AG04449 (cell line): Measurements from ENCODE around the gene TMEM178B.
"Not testable (repeated sequence)": the region's sequence is repeated elsewhere in the genome, so short reads cannot be mapped to it uniquely, and the experiment has no call there.

ENCODE experiments used
- CTCF ChIA-PET: fragments of 350-600 bp; formaldehyde crosslinking; extraction: SDS; loops from one replicate; lab custom pipeline; 2021; ENCODE audit warnings: antibody characterized with exemption; lab: Yijun Ruan, JAX
- POLR2A ChIA-PET: fragments of 400-600, 350-600 bp; formaldehyde crosslinking; extraction: SDS; loops from one replicate; lab custom pipeline; 2020; ENCODE audit warnings: antibody characterized with exemption, inconsistent platforms; lab: Yijun Ruan, JAX
- DNase-seq: peaks from one replicate; pipeline ENCODE4 v3.0.0-alpha.2; 2010; ENCODE audit warnings: low read depth, low spot score
- H3K4me3 ChIP-seq: 2 replicates; pipeline ENCODE4 v1.5.1; 2011; ENCODE audit warnings: low read depth, mild to moderate bottlenecking, control low read depth, low read length
- TF ChIP-seq, protein P1 (sequence below): IDR thresholded peaks from one replicate; pipeline ENCODE4 v1.5.1; 2011; ENCODE audit warnings: mild to moderate bottlenecking, moderate library complexity, low read length, control low read depth, inconsistent platforms; ENCODE audit not compliant: insufficient read depth; ENCODE audit errors: missing control alignments

TMEM178B gene

DNA sequence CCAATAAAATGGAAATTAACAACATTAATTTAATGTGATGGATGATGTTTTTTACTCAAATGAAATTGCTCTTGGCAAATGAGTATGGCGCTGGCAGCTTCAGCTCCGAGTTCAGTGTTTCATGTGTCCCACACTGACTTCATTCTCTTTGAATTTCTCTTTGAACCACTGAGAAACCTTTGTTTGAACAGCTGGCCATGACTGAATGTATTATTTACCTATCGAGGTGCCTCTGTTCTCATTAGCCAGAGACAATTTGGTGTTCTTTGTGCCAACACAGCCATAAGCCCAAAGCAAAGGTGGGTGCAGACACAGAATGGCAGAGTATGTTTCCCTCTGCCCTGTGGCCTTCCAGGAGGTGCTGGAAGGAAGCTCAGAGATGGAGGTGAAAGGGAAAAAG lies 42.1 kb downstream of the TMEM178B start:
- ChIA-PET CTCF (no interaction called here), POLR2A (no interaction called here)
- no peak overlapping the region for H3K4me3 ChIP-seq
- TF ChIP-seq, protein P1, sequence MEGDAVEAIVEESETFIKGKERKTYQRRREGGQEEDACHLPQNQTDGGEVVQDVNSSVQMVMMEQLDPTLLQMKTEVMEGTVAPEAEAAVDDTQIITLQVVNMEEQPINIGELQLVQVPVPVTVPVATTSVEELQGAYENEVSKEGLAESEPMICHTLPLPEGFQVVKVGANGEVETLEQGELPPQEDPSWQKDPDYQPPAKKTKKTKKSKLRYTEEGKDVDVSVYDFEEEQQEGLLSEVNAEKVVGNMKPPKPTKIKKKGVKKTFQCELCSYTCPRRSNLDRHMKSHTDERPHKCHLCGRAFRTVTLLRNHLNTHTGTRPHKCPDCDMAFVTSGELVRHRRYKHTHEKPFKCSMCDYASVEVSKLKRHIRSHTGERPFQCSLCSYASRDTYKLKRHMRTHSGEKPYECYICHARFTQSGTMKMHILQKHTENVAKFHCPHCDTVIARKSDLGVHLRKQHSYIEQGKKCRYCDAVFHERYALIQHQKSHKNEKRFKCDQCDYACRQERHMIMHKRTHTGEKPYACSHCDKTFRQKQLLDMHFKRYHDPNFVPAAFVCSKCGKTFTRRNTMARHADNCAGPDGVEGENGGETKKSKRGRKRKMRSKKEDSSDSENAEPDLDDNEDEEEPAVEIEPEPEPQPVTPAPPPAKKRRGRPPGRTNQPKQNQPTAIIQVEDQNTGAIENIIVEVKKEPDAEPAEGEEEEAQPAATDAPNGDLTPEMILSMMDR: no peak
- DNase-seq: no peak

DNA sequence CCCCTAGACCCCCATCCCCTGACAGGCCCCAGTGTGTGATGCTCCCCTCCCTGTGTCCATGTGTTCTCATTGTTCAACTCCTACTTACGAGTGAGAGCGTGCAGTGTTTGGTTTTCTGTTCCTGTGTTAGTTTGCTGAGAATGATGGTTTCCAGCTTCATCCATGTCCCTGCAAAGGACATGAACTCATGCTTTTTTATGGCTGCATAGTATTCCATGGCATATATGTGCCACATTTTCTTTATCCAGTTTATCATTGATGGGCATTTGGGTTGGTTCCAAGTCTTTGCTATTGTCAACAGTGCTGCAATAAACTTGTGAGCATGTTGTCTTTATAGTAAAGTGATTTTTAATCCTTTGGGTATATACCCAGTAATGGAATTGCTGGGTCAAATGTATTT lies 42.8 kb downstream of the TMEM178B start:
- H3K4me3 ChIP-seq, POLR2A ChIA-PET, DNase-seq, CTCF ChIA-PET: not testable (repeated sequence)

DNA sequence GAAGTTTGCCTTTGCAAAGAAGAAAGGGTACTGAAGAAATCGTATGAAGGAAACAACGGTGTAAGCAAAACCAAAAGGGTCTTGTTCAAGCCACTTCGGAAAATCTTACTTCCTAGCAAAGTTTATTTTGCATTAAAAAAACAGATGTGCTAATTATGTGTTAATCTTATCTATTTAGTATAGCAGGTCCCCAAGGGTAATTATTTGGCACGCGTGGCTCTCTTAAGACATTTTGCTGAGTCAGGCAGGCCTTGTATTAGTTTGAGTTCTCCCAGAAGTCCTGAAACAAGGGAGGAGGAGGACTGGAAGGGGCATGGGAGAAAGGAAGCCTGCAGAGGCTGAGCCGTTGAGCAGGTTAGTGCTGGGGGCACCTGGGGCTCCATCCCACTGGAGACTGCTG lies 44.9 kb downstream of the TMEM178B start:
- ChIA-PET CTCF (no interaction called here), POLR2A (no interaction called here)
- DNase-seq: no peak
- TF ChIP-seq, protein P1: no peak
- H3K4me3 ChIP-seq: no peak overlapping the region

DNA sequence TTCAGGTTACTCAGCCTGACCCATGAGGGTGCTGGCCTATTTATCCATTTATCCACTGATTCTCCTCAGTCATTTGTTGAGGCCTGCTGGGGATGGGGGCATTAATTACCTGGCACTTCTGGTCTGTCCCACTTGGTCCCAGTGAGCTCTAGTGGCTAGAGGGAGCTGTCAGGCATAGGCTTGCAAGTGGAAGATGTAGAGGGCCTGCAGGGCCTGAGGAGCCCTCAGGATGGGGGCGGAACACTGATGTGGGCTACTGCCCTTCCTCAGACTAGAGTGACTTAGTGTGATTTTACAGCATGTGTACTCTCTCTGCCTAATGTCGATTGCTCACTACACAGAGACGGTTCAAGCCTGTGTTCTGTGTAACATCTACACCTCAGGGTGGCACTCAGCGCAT lies 45.3 kb downstream of the TMEM178B start:
- DNase-seq: no peak
- no peak overlapping the region for H3K4me3 ChIP-seq
- ChIA-PET CTCF (no interaction called here), POLR2A (no interaction called here)
- TF ChIP-seq, protein P1: no peak

DNA sequence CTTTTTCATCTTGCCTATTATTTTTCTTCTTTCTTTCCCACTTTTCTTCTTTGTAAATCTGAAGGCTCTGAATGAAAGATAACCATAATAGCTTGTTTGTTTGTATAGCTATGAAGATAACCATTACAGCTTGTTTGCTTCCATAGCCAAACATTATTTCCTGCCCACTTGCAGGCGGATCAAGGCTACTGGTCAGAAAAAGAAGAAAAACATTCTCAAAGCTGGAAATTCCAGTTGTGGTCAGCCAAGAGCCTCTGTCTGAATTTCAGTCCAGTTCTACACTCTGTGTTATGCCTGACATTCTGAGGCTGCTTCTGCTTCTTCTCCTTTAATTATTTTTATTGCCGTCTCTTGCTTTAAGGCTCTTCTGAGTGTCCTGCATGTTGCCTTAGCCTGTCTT lies 48.9 kb downstream of the TMEM178B start:
- TF ChIP-seq, protein P1: no peak
- no peak overlapping the region for H3K4me3 ChIP-seq
- no peak for DNase-seq
- ChIA-PET CTCF (no interaction called here), POLR2A (no interaction called here)

DNA sequence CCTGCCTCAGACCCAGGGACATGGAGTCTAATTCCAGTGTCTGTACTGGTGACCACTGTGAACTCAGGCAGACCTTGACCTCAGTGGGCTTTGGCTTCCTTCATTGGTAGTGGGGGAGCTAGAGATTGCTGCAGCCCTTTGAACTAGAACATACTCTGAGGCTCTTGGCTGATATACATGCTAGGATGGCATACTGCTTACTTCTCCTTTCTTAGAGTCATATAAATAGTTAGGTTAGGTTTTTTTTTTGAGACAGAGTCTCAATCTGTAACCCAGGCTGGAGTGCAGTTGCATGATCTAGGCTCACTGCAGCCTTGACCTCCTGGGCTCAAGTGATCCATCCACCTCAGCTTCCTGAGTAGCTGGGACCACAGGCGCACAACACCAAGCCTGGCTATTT lies 49.7 kb downstream of the TMEM178B start:
- POLR2A ChIA-PET: no interaction called here
- DNase-seq: no peak
- TF ChIP-seq, protein P1: no peak
- H3K4me3 ChIP-seq: no peak overlapping the region
- CTCF ChIA-PET: no interaction called here

DNA sequence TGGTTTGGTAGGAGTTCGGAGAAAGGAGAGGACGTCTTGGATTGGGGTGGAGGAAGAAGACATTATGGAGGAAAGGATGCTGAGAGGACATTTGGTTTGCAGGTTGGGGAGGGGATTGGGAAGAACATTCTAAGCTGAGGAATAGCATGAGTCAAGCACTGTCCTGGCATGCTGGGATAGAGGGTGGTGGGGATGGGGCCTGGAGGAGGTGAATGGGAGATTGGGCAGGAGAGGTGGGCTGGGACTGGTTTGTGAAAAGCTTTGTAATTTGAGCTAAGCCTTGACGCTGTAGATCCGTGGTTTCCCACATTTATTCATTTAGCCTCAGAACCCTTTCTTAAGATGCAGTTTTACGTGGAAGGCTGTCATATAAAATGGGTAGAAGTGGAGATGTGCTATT lies 52.2 kb downstream of the TMEM178B start:
- ChIA-PET POLR2A (no interaction called here), CTCF (no interaction called here)
- H3K4me3 ChIP-seq: no peak overlapping the region
- TF ChIP-seq, protein P1: no peak
- no peak for DNase-seq
